ENCODE measurements around the gene BLOC1S5.

GRCh38 chr6:8108031-8108660 is 44.0 kb upstream of the BLOC1S5 start:
- no peak for TF ChIP-seq CTCF (optimal IDR thresholded peaks at IDR 0.05 in 1 of 3, IDR thresholded peaks at IDR 0.05 in 1 of 3, conservative IDR thresholded peaks at IDR 0.05 in 1 of 3; ENCODE audit: extremely low read depth in 1 of 3, insufficient read depth in 2 of 3, low read length in 3 of 3)
- TF ChIP-seq EZH2 (IDR thresholded peaks at IDR 0.05; ENCODE audit: low read length), result no peak
